GM23248 (cell line): ENCODE data around the gene CDYL.

ENCODE experiments used
- EZH2 ChIP-seq: fragments of 200-600 bp; sonication (generic); IDR thresholded peaks from 2 replicates; pipeline ENCODE4 v1.6.1; 2018; ENCODE audit warnings: antibody characterized with exemption, mild to moderate bottlenecking; ENCODE audit not compliant: insufficient read depth, poor library complexity, severe bottlenecking
- EZH2phosphoT487 ChIP-seq: fragments of 200-600 bp; sonication (generic); IDR thresholded peaks from 2 replicates; pipeline ENCODE4 v1.6.1; 2018; ENCODE audit warnings: antibody characterized with exemption, moderate library complexity, mild to moderate bottlenecking, low read depth; ENCODE audit not compliant: insufficient read depth

- TF ChIP-seq EZH2 (no peak), EZH2phosphoT487 (no peak)
Measured at GRCh38 chr6:4743062-4743461, 33.1 kb upstream of the CDYL start.
